HTERT RPE-1 (cell line): ENCODE results near the gene DBNL.
"Not testable (repeated sequence)": the region's sequence is repeated elsewhere in the genome, so short reads cannot be mapped to it uniquely, and the experiment has no call there.

ENCODE experiments used
- in situ Hi-C: fragments of 300-500 bp; cut with MboI; formaldehyde crosslinking; loops from 4 replicates; pipeline ENCODE4 v1.14.3; 2020; ENCODE audit warnings: low sequenced_read_pairs

Gene DBNL

DNA sequence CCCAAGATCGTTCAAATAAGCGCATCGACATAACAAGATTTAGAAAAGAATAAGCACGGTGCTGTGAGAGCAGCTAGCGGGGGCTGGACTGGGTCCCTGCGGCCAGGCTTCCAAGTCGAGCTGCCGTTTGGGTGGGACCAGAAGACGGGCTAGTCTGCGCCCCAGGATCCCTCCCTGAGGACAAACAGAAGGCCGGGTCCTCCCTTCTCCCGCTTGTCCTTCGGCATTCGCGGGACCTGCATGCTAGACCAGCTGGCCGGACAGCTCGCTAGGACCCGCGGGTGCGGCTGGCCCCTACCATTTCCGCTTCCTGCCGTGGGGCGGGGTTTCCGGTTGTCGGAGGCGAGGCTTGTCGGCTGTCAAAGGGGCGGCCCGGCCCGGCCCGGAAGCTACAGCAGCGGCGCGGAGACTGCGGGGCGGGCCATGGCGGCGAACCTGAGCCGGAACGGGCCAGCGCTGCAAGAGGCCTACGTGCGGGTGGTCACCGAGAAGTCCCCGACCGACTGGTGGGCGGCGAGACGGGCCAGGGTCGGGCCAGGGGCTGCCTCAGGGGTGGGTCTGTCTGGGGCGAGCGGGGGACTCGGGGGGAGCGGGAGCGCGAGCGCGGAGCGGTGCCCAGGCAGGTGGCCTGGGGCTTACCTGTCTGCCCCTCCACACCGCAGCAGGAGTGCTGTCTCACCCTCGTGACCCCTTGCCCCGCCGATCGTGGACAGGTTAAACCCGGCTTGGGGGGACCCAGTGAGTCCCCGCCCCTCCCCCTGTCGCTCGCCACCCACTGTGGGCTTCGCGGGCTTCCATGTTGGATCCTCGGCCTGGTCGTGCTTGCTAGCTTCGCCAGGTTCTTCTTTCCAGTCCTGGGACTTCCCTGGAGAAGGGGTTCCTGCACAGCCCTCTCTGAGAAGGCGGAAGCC lies at the start of gene DBNL:
DBNL (plus strand) TSS at position 388 of the 911 bp plus-strand sequence; CDS start at position 424, 36 bp downstream.
- in situ Hi-C loops, result no loop called here

DNA sequence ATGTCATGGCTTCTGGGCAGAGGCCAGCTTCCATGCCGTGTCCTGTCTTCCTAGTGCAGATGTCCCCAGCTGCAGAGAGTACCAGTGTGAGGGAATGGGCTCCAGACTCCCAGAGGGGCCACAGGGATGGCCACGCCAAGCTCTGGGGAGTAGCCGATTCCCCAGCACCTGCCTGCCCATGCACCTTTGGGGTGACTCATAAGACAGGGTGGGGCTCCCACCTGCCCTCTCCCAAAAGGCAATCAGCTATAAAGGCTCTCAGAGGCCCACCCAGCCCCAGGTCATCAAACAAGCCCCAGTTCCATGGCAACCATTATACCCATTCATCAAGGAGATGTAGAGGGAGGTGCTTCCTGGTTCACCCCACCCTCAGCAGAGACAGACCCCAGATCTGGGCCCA lies 47.0 kb upstream of the DBNL start, which contains the start of gene SPDYE1:
SPDYE1 (plus strand) TSS at position 366 of the 400 bp plus-strand sequence. CDS start 2,053 bp downstream, outside the sequence.
- in situ Hi-C loops, result not testable (repeated sequence)

- in situ Hi-C loops, result not testable (repeated sequence)
Measured at GRCh38 chr7:44012081-44012480, 32.4 kb upstream of the DBNL start.

- in situ Hi-C loops, result not testable (repeated sequence)
Measured at GRCh38 chr7:44015090-44015489, 29.4 kb upstream of the DBNL start.

DNA sequence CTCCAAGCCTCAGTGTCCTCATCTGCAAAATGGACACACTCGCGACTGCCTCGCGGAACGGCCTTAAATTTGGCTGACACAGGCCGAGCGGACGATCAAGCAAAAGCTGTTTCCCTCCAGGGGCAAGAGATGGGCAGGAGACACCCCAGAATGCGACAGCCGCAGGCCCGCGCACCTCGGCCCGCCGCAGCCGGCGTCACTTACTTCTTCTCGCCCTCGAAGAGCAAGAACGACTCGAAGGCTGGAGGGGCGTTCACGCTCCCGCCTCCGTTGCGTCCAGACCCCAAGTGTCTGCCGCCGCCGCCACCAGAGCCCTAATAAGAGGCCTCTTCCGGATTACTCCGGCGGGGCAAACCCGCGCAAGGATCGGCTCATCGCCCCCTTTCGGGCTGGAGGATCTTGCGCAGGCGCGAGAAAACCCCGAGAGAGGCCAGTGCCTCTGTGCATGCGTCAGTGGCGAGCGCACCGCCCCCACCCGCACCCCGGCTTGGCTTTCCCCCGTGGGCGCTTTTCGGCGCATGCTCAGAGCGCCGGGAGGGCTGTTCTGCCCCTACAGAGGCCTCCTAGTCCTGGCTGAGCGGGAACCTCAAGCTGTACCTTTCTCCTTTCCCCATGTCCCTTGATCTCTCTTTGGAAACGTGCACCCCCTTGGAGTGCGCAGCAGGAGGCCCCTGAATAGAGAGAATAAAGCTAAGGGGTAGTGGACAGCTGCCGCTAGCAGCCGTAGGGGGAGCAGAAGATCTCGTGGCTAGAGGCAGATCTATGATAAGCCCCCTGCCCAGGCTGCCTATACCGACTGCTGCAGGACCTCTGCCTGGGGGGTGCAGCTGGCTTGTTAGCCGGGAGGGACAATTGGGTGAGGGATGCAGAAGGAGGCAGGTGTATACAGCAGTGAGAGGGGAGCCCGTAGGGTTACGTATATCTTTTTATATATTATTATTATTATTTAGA lies 25.4 kb upstream of the DBNL start:
- in situ Hi-C loops, result not testable (repeated sequence)

- in situ Hi-C loops, result not testable (repeated sequence)
Measured at GRCh38 chr7:44019825-44020224, 24.7 kb upstream of the DBNL start.

DNA sequence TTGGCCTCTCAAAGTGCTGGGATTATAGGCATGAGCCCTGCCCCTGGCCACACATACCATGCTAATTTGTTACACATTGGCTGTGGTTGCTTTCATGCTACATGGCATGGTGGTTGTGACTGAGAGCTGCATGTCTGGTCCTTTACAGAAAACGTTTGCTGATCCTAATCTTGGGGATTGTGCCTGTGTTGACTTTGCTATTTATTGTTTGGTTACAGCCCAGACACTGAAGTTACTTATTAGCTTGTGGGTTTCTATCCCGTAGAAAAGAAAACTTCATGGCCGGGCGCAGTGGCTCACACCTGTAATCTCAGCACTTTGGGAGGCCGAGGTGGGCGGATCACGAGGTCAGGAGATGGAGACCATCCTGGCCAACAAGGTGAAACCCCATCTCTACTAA lies 22.4 kb upstream of the DBNL start:
- in situ Hi-C loops, result not testable (repeated sequence)

GRCh38 chr7:44022796-44023467 lies 21.6 kb upstream of the DBNL start:
- in situ Hi-C loops, result not testable (repeated sequence)

- in situ Hi-C loops, result not testable (repeated sequence)
Measured at GRCh38 chr7:44029433-44029832, 15.1 kb upstream of the DBNL start.

DNA sequence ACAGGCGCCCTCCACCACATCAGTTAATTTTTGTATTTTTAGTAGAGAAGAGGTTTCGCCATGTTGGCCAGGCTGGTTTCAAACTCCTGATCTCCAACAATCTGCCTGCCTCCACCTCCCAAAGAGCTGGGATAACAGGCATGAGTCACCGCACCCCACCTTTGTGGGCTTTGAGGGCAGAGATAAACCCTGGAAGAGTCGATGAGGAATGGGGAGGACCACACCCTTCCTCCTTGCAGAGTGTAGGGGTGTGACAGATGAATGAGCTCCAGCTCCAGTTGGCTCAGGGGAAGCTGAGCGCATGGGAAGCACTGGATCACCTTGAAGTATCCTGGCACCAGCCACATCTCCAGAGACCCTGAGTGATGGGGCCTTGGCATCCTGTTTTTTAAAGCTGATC lies 14.5 kb upstream of the DBNL start:
- in situ Hi-C loops, result not testable (repeated sequence)

DNA sequence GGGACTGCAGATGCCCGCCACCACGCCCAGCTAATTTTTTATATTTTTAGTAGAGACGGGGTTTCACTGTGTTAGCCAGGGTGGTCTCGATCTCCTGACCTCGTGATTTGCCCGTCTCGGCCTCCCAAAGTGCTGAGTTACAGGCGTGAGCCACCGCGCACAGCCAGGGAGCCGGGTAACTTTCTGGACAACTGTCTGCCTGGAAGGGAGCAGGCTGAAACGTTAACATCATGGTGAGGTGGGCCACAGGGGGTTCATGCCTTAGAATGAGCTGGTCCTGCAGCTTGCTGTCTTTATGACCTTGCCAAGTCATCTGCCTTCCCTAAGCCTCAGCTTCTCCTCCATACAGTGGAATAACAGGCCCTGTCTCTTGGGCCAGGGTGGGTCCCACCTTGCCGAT lies 13.2 kb upstream of the DBNL start:
- in situ Hi-C loops, result not testable (repeated sequence)

GRCh38 chr7:44032031-44032430 lies 12.5 kb upstream of the DBNL start:
- in situ Hi-C loops, result not testable (repeated sequence)

DNA sequence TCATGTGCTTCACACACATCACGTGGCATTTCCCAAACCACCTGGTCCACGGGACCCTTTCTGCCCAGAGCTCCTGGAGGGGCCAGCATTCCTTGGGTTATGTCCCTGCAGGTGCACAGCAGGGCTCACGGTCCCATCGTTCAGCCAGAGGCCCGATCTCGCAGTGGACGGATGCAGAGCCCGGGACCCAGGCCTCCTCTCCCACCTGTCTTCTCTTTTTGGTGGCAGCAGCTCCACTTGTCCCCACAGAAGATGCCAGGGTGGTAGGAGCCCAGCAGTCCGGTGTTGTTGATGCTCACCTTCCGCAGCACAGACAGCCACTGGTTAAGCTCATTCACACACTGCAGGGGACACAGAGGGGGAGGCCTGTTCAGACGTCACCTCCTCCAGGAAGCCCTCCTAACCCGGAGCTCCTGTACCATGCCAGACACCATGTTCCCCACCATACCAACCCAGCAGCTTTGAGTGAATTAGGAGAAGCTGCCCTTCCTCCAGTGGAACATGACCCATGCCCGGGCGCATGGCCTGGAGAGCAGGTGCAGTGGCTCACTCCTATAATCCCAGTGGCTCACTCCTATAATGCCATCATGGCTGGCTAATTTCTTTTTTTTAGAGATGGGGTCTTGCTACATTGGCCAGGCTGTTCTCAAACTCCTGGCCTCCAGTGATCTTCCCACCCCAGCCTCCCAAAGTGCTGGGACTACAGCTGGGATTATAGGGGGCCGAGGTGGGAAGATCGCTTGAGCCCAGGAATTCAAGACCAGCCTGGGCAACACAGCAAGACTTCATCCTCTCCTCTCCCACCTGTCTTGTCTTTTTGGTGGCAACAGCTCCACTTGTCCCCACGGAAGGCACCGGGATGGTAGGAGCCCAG lies 10.3 kb upstream of the DBNL start:
- in situ Hi-C loops, result not testable (repeated sequence)

GRCh38 chr7:44036364-44036763 lies 8.1 kb upstream of the DBNL start:
- in situ Hi-C loops, result not testable (repeated sequence)

GRCh38 chr7:44037951-44038350 lies 6.6 kb upstream of the DBNL start:
- in situ Hi-C loops, result not testable (repeated sequence)

- in situ Hi-C loops, result not testable (repeated sequence)
Measured at GRCh38 chr7:44038553-44038952, 5.9 kb upstream of the DBNL start.

DNA sequence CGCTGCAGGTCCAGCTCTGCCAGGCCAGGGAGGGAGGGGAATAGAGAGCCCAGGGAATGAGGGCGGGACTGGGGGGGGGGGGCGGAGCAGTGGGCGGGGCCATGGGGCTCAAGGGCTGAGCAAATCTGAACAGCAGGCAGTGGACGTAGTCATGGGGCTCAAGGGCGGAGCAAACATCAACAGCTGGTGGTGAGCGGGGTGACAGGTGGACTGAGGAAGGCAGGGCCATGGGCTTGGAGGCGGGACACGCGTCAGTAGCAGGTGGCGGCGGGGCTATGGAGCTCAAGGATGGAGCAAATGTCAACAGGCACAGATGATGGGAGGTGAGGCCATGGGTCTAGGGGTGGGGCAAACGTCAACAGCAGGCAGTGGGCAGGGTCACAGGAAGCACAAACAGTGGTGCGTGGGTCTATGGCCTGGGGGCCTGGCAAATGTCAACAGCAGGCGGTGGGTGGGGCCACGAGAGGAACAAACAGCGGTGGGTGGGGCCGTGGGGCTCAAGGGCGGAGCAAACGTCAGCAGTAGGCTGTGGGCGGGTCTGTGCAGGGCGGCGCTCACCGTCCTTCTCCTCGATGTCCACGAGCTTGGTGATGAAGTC lies 5.4 kb upstream of the DBNL start:
- in situ Hi-C loops, result not testable (repeated sequence)

DNA sequence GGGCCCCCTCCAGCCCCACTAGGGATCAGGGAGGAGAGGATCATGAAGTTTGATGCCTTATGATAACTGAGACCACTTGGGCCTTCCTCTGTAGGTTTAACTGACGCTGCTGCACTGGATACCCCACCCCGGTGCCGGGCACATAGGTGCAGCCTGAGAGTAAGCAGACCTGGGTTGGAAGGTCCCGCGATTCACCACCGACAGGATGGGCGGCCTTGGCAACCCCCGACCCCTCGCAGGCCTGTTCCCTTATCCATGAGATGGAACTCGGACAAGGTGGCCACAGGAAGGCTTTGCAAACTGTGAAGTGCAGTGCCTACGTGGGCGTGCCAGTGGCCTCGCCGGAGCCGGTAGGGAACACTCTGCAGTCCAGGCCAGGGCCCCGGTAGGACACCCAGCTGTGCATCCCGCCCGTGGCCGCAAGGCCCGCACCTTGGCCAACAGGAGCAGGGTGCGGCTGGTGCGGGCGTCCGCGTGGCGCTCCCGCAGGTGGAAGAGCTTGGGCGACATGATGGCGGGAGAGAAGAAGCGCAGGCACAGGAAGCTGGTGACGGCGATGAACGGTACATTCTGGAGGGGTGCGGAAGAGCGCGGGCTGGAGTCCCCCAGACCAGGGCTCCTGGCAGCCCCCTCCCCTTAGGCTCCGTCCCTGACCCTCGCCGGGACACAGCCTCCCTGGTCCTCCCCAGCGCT lies 4.6 kb upstream of the DBNL start:
- in situ Hi-C loops, result not testable (repeated sequence)

DNA sequence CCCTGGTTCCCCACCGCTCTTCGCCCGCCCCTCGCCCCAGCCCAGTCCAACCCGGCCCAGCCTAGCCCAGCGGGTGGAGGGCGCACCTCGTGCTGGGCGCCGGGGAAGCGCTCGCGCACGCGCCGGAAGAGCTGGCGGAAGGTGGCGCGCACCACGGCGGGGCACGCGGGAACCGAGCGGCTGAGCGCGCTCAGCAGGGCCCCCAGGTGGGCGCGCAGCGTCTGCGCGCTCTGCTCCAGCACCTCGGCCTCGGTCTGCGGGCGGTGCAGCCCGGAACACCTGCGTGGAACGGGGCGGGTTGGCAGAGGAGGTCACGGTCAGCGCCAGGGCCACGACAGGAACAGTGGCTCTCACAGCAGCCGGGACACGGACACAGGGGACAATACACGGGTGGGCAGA lies 4.0 kb upstream of the DBNL start:
- in situ Hi-C loops, result not testable (repeated sequence)
